LNCaP clone FGC (cell line): ENCODE results near the gene MRPS9.
A peak's percentile ranks its signal among the peaks of the same experiment; 100 is the strongest.

Source experiments
- DNase-seq: peaks from one replicate; pipeline ENCODE4 v3.0.0-alpha.2; 2011; ENCODE audit warnings: low read depth
- H3K4me3 ChIP-seq: 2 replicates; pipeline ENCODE4 v1.5.1; 2011; ENCODE audit warnings: mild to moderate bottlenecking, low read depth, low read length, control low read depth
- CTCF ChIP-seq: IDR thresholded peaks from 2 replicates; pipeline ENCODE4 v1.5.1; 2012; ENCODE audit warnings: mild to moderate bottlenecking; ENCODE audit not compliant: control insufficient read depth, insufficient read depth; ENCODE audit errors: extremely low read depth

Gene MRPS9

GRCh38 chr2:105140240-105140568 is 102.3 kb downstream of the MRPS9 start:
- H3K4me3 ChIP-seq = no peak overlapping the region
- DNase-seq = no peak
- no peak for TF ChIP-seq CTCF

DNA sequence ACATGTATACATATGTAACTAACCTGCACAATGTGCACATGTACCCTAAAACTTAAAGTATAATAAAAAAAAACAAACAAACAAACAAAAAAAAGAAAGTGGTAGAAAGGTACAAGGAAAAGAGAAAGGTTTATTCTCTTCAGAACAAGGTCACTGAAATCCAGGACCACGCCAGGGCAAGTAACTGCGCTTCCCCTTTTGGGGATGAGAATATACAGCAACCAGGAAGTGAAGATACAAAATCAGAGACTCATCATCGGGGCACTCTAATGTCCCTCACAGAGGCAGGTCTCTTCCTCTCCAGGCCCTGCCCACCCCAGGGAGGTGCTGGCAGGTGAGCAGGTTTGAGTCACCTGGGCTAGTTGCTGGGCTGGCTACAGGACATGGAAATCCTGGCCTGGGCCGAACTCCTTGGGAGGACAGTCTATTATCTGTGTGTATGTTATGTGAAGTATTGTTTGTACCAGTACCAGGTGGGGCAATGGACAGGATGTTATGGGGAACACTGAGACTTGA is 103.3 kb downstream of the MRPS9 start:
- DNase-seq = no peak
- H3K4me3 ChIP-seq = no peak overlapping the region
- TF ChIP-seq CTCF = no peak

GRCh38 chr2:105142239-105142638 is 104.4 kb downstream of the MRPS9 start:
- no peak for DNase-seq
- no peak for TF ChIP-seq CTCF
- no peak overlapping the region for H3K4me3 ChIP-seq

DNA sequence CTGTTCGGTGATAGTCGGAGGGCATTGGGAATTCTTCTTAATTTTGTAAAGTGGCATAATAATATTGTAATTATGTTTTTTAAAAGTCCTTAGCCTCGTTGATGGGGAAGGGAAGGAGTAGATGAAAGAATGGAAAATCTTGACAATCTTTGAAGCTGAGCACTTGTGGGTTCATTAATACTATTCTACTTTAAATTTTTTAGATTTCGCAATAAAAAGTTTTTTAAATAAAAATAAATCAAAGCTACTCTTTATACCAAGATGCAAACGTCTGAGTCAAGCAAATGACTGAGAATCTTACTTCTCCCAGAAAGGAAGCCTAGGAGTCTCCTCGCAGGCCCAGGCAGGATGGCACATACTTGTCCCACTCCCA is 105.2 kb downstream of the MRPS9 start:
- TF ChIP-seq CTCF = no peak
- no peak for DNase-seq
- no peak overlapping the region for H3K4me3 ChIP-seq

DNA sequence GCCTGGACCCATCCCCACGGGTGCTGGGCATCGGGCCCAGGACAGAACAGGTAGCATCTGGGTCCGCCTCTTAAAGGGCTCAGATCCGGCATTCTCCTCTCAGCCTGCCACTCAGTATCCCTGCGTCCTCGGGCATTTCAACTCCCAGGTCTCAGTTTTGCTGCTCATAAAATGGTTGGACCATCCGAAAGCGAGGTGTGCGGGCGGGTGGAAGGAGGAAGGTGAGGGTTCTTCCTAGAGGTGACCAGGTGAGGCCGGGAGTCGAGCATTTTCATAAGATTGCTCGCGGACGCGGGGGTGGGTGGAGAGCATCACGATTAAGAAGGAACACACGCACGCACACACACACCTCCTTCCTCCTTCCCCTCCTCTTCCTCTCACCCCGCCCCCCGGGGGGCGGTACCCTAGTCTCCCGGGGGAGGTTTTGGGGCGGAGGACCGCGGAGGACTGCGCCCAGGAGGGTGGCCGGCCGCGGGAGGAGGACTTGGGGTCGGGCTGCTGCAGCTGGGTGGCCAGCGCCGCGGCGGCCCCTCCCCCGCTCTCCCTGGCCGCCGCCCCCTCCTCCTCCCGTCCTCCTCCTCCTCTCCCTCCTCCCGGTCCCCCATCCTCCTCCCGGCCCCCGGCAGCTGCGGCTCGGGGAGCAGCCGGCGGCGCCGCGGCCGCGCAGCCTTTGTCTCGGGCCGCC is 105.7 kb downstream of the MRPS9 start:
- peak overlapping the region; percentile 34 for H3K4me3 ChIP-seq

DNA sequence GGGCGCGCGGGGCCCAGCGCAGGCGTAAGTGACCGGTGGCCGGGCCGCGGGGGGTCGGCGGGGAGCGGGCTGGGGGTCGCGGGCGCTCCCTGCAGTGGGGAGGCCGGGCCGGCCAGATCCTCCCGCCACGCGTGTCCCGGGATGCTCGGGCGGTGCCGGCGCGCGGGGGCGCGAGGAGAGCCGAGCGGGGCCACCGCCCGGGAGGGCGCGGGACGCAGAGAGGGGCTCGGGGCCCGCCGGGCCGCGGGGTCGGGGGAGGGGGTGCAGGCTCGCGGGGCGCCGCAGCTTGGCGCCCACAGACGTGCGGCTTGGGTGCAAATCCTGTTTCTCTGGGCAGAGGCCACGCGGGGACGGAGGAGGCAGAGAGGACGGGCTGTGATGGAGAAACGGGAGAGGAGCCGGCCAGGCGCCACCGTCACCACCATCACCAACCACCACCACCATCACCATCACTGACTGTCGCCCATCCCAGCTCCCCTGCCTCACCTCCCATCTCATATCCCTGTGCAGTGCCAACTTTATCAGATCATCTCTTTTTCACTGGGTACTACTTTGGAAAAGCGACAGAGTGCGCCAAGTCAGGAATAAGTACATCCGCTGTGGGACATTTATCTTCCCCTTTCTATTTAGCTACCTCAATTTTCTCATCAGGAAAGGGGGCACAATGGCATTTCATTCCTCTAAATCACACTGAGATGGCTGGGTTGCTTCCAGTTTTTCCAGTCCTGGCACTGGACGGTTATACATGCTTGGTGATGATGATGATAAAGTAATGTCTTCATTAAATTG is 106.5 kb downstream of the MRPS9 start:
- no peak overlapping the region for H3K4me3 ChIP-seq

More for the DNA sequence above, 105.7 kb downstream of the MRPS9 start:
- DNase-seq = no peak
- TF ChIP-seq CTCF = no peak

More for the DNA sequence above, 106.5 kb downstream of the MRPS9 start:
- DNase-seq = no peak
- no peak for TF ChIP-seq CTCF
